ENCODE results near the gene DUSP22. TPM values are rescaled to one million over a fixed set of nuclear protein-coding genes. Genes with fewer than 3 reads are reported as not detected.
A peak's percentile ranks its signal among the peaks of the same experiment; 100 is the strongest.
"Not testable (repeated sequence)": the region's sequence is repeated elsewhere in the genome, so short reads cannot be mapped to it uniquely, and the experiment has no call there.

DUSP22 gene
- total and polyA plus RNA-seq, 5 donors: 51.0 to 74.8 (median 64.2) TPM

- DNase-seq: no peak
- H3K4me1 ChIP-seq (ENCODE audit: control insufficient read depth, insufficient read depth, low read length): no peaks in the 10 kb centered on the region
- no peak overlapping the region for H3K27ac ChIP-seq (ENCODE audit: low read length)
- ATAC-seq: no peak
- no peak overlapping the region for H3K4me3 ChIP-seq (ENCODE audit: low read length)
- no peaks in the 10 kb centered on the region for H3K27me3 ChIP-seq (ENCODE audit: control insufficient read depth, insufficient read depth)
- intact Hi-C loops (cut with DNase I): no loop called here
- H3K9me3 ChIP-seq (ENCODE audit: control insufficient read depth, low read length): no peaks in the 10 kb centered on the region
- WGBS: 78% methylated on average over 8 of the region's 8 CpGs
Measured at GRCh38 chr6:374956-375355, 82.7 kb downstream of the DUSP22 start.

- ATAC-seq (no peak), DNase-seq (no peak)
- intact Hi-C loops (cut with DNase I): no loop called here
- H3K4me3 ChIP-seq (ENCODE audit: low read length): no peak overlapping the region
- 74% methylated on average over 10 of the region's 10 CpGs for WGBS
- H3K27ac ChIP-seq (ENCODE audit: low read length): no peak overlapping the region
- no peaks in the 10 kb centered on the region for H3K27me3 ChIP-seq (ENCODE audit: control insufficient read depth, insufficient read depth)
- no peaks in the 10 kb centered on the region for H3K4me1 ChIP-seq (ENCODE audit: control insufficient read depth, insufficient read depth, low read length)
- H3K9me3 ChIP-seq (ENCODE audit: control insufficient read depth, low read length): no peaks in the 10 kb centered on the region
Measured at GRCh38 chr6:376827-377640, 84.7 kb downstream of the DUSP22 start.

GRCh38 chr6:377641-378020, 85.3 kb downstream of the DUSP22 start:
- H3K27ac ChIP-seq (ENCODE audit: low read length); DNase-seq; intact Hi-C loops (cut with DNase I); H3K27me3 ChIP-seq (ENCODE audit: control insufficient read depth, insufficient read depth); H3K4me1 ChIP-seq (ENCODE audit: control insufficient read depth, insufficient read depth, low read length); H3K9me3 ChIP-seq (ENCODE audit: control insufficient read depth, low read length); ATAC-seq; H3K4me3 ChIP-seq (ENCODE audit: low read length): not testable (repeated sequence)
- WGBS: 85% methylated on average over 13 of the region's 13 CpGs

- Histone ChIP-seq H3K9me3 (ENCODE audit: control insufficient read depth, low read length) (no peaks in the 10 kb centered on the region), H3K4me3 (ENCODE audit: low read length) (no peak overlapping the region), H3K27ac (ENCODE audit: low read length) (no peak overlapping the region), H3K4me1 (ENCODE audit: control insufficient read depth, insufficient read depth, low read length) (no peaks in the 10 kb centered on the region), H3K27me3 (ENCODE audit: control insufficient read depth, insufficient read depth) (no peaks in the 10 kb centered on the region)
- DNase-seq (peak in 1 of 3 donors; percentile 37), ATAC-seq (no peak)
- intact Hi-C loops (cut with DNase I): no loop called here
- WGBS: 82% methylated on average over 24 of the region's 24 CpGs
Measured at GRCh38 chr6:378090-378957, 86.0 kb downstream of the DUSP22 start.

GRCh38 chr6:378958-379409, 86.7 kb downstream of the DUSP22 start:
- H3K27ac ChIP-seq (ENCODE audit: low read length): no peak overlapping the region
- ATAC-seq (no peak), DNase-seq (no peak)
- intact Hi-C loops (cut with DNase I): no loop called here
- H3K4me1 ChIP-seq (ENCODE audit: control insufficient read depth, insufficient read depth, low read length): no peaks in the 10 kb centered on the region
- no peaks in the 10 kb centered on the region for H3K27me3 ChIP-seq (ENCODE audit: control insufficient read depth, insufficient read depth)
- 81% methylated on average over 11 of the region's 11 CpGs for WGBS
- no peaks in the 10 kb centered on the region for H3K9me3 ChIP-seq (ENCODE audit: control insufficient read depth, low read length)
- H3K4me3 ChIP-seq (ENCODE audit: low read length): no peak overlapping the region

GRCh38 chr6:379410-380181, 87.3 kb downstream of the DUSP22 start:
- H3K4me1 ChIP-seq (ENCODE audit: control insufficient read depth, insufficient read depth, low read length): no peaks in the 10 kb centered on the region
- no peaks in the 10 kb centered on the region for H3K9me3 ChIP-seq (ENCODE audit: control insufficient read depth, low read length)
- no peaks in the 10 kb centered on the region for H3K27me3 ChIP-seq (ENCODE audit: control insufficient read depth, insufficient read depth)
- H3K4me3 ChIP-seq (ENCODE audit: low read length): no peak overlapping the region
- ATAC-seq: peak in 1 of 2 donors; percentile 28
- 79% methylated on average over 28 of the region's 28 CpGs for WGBS
- intact Hi-C loops (cut with DNase I): no loop called here
- no peak for DNase-seq
- H3K27ac ChIP-seq (ENCODE audit: low read length): no peak overlapping the region

GRCh38 chr6:380234-381218, 88.2 kb downstream of the DUSP22 start:
- DNase-seq (peak in 1 of 3 donors; percentile 43), ATAC-seq (peak; percentile 22 to 26)
- WGBS: 80% methylated on average over 26 of the region's 26 CpGs
- H3K9me3 ChIP-seq (ENCODE audit: control insufficient read depth, low read length): no peaks in the 10 kb centered on the region
- no peaks in the 10 kb centered on the region for H3K27me3 ChIP-seq (ENCODE audit: control insufficient read depth, insufficient read depth)
- no peak overlapping the region for H3K27ac ChIP-seq (ENCODE audit: low read length)
- H3K4me3 ChIP-seq (ENCODE audit: low read length): no peak overlapping the region
- no peaks in the 10 kb centered on the region for H3K4me1 ChIP-seq (ENCODE audit: control insufficient read depth, insufficient read depth, low read length)
- intact Hi-C loops (cut with DNase I): no loop called here

GRCh38 chr6:381742-382461, 89.6 kb downstream of the DUSP22 start:
- 84% methylated on average over 17 of the region's 17 CpGs for WGBS
- Histone ChIP-seq H3K4me3 (ENCODE audit: low read length) (no peak overlapping the region), H3K4me1 (ENCODE audit: control insufficient read depth, insufficient read depth, low read length) (no peaks in the 10 kb centered on the region), H3K27me3 (ENCODE audit: control insufficient read depth, insufficient read depth) (no peaks in the 10 kb centered on the region), H3K9me3 (ENCODE audit: control insufficient read depth, low read length) (no peaks in the 10 kb centered on the region), H3K27ac (ENCODE audit: low read length) (no peak overlapping the region)
- intact Hi-C loops (cut with DNase I): no loop called here
- no peak for DNase-seq
- ATAC-seq: no peak

- ATAC-seq: no peak
Measured at GRCh38 chr6:382883-383810, 90.9 kb downstream of the DUSP22 start.

More at GRCh38 chr6:382883-383810, 90.9 kb downstream of the DUSP22 start:
- Histone ChIP-seq H3K27ac (ENCODE audit: low read length) (no peak overlapping the region), H3K4me3 (ENCODE audit: low read length) (no peak overlapping the region), H3K9me3 (ENCODE audit: control insufficient read depth, low read length) (no peaks in the 10 kb centered on the region), H3K4me1 (ENCODE audit: control insufficient read depth, insufficient read depth, low read length) (no peaks in the 10 kb centered on the region), H3K27me3 (ENCODE audit: control insufficient read depth, insufficient read depth) (no peaks in the 10 kb centered on the region)
- intact Hi-C loops (cut with DNase I): no loop called here
- WGBS: 80% methylated on average over 22 of the region's 22 CpGs
- DNase-seq: no peak

Data from right cardiac atrium (tissue), 5 donors.